GM21723 (cell line): ENCODE data around the gene CASP2.
"Not testable (repeated sequence)": the region's sequence is repeated elsewhere in the genome, so short reads cannot be mapped to it uniquely, and the experiment has no call there.

Experiments used
- ATAC-seq: cut with Tn5 transposase; IDR thresholded peaks from one replicate; pipeline ENCODE4 v1.9.1; 2021; ENCODE audit warnings: mild to moderate bottlenecking, moderate library complexity; ENCODE audit not compliant: unreplicated experiment

The CASP2 gene

GRCh38 chr7:143289888-143290287 is 1.7 kb downstream of the CASP2 start:
- not testable (repeated sequence) for ATAC-seq

- no peak for ATAC-seq
Measured at GRCh38 chr7:143290293-143290692, 2.1 kb downstream of the CASP2 start.

DNA sequence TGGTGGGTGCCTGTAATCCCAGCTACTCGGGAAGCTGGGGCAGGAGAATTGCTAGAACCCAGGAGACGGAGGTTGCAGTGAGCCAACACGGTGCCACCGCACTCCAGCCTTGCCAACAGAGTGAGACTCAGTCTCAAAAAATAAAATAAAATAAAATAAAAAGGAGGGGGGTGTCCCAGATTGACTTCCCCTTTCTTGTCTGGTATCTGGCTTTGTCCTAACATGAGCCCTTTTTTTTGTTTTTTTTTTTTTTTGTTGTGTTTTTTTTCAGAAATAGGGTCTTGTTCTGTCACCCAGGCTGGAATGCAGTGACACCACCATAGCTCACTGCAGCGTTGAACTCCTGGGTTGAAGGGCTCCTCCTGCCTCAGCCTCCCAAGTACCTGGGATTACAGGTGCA is 4.7 kb downstream of the CASP2 start:
- no peak for ATAC-seq

DNA sequence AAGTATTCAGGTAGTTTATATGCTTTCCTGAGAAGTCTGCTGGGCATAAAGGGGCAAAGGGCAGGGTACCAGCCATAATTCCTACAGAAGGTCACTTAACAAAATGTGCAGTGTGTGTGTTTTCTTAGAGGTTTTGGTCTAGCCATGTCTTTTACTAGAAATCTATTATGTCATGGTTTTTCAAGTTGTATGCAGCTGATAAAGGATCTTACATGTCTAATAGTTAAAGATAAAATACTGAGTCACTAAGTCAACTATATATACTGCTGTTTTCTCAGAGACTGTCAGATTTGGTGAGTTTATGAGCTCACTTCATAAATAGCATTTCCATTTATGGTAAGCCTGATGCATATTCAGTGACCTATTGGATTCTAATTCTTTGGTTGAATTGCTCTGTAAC is 7.7 kb downstream of the CASP2 start:
- no peak for ATAC-seq

DNA sequence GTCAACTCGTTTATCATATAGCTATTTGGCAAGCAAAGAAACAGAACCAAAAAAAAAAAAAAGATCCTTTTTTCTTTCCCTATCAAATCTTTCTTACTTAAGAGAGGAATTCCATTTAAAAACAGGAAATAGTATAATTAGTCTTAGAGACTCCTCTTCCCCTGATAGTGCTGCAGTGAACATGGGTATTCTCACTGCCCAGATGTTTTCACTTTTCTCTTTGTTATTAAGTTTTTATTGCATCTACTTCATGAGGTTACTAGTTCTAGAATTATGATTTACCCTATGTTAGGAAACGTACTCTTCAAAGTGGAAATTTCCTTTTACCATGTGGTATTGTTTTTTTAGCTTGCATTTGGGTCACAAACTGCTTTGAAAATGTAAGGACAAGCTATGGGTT is 8.5 kb downstream of the CASP2 start:
- no peak for ATAC-seq

GRCh38 chr7:143299346-143299745 is 11.2 kb downstream of the CASP2 start:
- ATAC-seq, result no peak

GRCh38 chr7:143299840-143300239 is 11.7 kb downstream of the CASP2 start:
- ATAC-seq, result no peak

DNA sequence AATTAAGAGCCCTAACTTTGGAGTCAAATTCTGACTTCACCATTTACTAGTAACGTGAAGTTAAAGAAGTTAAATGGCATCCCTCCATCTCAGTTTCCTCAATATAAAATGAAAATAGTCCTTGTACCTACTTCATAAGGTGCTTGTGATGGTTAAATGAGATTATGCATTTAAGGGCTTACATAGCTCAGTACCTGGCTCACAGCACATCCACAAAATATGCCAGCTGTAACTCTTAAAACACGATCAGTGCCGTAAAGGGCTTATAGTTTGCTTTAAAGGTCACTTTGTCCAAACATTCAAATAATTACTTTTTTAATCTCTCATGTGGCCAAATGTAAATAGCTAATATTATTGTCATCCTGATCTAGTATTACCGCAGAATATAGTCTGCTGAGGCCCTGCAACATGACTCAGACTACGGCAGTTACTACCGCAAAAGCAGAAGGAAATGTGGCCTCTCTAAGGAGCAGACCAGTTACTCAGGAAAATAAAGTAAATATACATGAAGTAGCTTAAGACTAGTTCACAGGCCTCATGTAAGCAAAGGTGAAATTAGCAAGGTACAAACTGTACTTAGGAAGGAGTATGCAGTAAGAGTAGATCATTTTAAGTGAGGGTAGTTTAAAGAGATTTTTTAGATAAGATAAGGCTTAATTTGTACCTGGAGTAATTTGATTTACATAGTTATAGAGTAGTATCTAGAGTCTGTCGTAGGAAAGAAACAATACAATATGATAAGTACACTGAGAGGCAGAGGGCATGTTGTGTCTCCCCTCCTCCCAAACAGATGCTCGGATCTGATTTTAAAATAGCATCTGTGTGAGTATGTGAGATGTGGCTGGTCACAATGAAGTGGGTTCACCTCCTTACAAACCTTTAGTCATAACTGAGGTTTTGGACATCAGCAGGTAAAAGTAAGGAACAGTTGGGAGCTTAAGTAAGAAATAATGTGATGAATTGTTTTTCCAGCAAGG is 13.1 kb downstream of the CASP2 start:
- no peak for ATAC-seq

DNA sequence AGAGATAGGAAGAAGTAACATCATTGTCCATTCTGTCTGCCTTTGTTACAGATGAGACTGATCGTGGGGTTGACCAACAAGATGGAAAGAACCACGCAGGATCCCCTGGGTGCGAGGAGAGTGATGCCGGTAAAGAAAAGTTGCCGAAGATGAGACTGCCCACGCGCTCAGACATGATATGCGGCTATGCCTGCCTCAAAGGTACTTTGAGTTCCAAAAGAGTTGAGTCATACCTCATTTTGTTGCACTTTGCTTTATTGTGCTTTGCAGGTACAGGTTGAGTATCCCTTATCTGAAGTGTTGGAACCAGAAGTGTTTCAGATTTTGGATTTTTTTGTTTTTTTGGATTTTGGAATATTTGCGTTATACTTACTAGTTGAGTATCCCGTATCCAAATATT is 15.6 kb downstream of the CASP2 start:
- no peak for ATAC-seq

GRCh38 chr7:143304938-143305337 is 16.8 kb downstream of the CASP2 start:
- no peak for ATAC-seq

- ATAC-seq, result no peak
Measured at GRCh38 chr7:143305423-143306070, 17.4 kb downstream of the CASP2 start.

DNA sequence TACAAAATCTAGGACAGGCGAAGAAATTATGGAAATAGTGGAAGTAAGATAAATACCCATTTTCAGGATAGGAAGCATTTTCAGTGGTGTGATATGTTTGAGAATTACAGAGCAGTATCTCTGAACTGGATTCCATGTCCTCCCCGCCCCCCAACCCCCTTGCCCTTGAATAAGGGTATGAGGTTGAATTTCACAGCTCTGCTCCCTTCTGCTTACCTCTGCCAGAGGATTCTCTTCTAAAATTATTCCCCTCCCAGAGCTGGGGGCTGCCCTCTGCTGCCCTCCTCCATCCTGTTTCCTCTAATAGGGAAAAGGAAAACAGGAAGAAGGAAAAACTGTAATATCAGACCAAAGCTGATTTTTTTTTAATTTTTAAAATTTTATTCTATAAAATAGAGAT is 20.5 kb downstream of the CASP2 start:
- ATAC-seq, result no peak

GRCh38 chr7:143314127-143314526 is 26.0 kb downstream of the CASP2 start:
- ATAC-seq, result no peak

DNA sequence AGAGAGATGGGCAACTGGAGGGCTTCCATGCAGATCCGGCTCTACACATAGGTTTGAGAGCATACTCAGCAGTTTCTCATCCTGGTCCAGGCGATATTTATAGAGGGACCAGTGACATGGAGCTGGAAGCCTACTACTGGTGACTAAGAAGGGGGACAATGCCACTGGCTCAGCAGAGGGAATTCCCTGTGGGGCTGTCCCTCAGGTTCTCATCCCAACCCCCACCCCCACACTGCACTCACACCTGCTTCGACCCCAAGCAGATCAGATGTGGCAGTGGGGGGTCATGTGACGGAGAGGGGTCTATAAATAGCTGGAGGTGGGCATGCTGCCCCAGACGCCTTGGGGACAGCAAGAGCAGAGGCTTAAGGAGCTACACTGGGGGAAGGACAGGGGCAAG is 27.6 kb downstream of the CASP2 start, which contains the start of gene CLCN1:
Gene CLCN1 (plus strand): TSS at position 336 of the 400 bp plus-strand sequence. CDS start 102 bp downstream, outside the sequence.
- ATAC-seq, result no peak

DNA sequence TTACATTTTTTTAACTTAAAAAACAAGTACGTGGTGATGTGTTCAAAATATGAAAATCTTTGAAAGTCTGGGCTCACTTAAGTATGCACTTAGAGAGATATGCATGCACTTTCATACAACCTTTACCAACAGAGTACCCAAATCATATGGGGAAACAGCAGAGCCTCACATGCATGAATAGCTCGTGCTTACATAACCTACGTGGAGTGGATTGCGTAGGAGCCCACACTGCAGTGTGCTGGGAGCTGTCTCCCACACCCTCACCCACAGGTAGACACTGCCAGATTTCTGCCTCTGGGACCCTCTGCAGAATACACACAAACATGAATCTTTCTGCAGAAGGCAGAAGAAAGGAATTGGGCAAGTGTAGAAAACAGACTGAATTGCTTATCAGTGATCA is 28.3 kb downstream of the CASP2 start:
- ATAC-seq, result no peak

GRCh38 chr7:143318661-143319060 is 30.5 kb downstream of the CASP2 start:
- no peak for ATAC-seq

DNA sequence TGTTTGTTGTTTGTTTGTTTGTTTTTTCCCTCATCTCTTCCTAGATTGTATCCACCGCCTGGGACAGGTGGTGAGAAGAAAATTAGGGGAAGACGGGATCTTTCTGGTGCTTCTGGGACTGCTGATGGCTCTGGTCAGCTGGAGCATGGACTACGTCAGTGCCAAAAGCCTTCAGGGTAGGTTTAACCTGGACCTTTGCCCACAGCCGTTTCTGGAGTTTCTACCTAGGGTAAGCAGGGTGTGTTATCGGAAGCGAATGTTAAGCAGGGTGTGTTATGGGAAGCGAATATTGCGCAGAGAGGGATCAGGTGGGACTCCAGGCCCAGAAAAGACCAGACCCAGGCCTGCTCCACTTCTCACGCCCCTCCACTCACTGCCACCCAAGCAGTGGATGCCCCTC is 32.5 kb downstream of the CASP2 start:
- no peak for ATAC-seq

DNA sequence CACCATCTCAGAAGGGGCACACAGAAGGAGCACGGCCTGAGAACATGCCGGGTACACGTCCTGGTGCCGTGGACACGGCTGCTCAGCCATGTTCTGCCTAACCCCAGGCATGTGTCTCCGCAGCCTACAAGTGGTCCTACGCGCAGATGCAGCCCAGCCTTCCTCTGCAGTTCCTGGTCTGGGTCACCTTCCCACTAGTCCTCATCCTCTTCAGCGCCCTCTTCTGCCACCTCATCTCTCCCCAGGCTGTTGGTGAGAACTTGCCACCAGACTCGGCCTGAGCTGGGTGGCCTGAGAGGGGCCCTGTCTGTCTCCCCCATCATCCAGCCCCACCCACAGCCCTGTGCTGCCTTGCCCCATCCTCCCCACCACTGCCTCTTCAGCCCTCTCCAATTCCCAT is 33.1 kb downstream of the CASP2 start:
- ATAC-seq, result no peak

DNA sequence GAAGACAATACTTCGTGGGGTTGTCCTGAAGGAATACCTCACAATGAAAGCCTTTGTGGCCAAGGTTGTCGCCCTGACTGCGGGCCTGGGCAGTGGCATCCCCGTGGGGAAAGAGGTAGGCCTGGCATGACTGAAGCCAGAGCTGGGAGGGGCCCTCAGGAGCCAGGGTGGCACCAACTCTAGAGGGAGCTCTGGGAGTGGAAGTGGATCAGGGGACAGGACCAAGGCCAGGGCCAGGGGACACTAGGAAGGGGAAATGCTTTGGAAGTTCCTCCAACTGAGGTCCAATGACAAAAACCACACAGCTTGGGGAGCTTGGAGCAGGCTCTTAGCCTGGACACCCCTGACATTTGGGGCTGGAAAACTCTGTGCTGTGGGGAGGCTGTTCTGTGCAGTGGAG is 33.6 kb downstream of the CASP2 start:
- no peak for ATAC-seq

DNA sequence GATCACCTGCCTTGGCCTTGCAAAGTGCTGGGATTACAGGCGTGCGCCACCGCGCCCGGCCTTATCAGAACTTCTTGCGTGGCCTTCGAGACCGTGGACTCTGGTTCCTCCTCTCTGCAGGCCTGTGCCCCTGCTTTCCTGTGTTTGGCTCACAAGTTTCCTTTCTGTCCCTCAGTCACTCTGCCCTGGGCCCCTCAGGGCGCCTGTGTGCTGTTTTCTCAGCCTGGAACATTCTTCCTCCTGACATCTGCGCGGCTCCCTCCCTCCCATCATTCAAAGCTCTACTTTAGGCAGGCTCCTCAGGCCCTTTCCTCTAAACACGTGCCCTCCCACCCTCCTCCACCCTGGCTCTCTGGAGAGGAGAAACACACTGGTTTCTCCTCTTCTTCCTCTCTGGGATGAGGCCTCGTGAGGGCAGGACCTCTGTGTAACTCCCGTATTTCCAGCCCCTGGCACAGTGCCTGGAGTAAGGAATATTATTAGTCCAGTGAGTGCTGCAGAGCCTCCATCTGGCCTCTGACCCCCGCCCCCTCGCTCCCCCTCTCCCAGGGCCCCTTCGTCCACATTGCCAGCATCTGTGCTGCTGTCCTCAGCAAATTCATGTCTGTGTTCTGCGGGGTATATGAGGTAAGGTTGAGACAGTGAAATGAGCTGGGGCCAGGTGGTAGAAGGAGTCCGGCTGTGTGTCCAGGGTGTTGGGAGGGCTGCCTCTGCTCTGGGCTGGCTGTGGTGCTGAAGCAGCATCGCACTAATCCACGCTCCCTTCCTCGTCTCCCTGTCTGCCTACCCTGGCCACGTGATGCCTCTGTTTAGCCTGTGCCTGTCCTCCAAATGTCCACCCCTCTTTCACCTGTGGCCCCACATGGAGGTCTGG is 34.8 kb downstream of the CASP2 start:
- no peak for ATAC-seq

DNA sequence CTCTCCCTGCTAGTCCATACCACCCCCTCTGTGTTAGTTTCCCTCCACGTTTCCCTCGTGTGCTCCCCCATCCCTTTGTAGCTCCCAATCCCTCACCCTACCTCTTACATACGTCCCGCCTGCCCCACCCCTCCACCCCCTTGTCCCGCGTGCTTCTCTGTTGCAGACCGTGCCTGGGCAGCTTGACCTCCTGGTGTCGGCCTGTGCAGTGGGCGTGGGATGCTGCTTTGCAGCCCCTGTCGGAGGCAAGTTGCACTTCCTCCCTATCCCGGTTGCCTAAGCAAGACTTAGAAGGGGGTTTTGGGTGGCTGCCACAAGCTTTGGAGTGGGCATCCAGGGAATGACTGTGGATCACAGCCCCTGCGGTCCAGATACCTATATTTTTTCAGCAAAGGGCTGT is 35.5 kb downstream of the CASP2 start:
- ATAC-seq, result no peak
